OCI-LY7 (cell line): Measurements from ENCODE around the gene RUSF1.

Experiments used
- CTCF ChIP-seq: fragments of 200-600 bp; sonication (generic); conservative IDR thresholded peaks from 2 replicates; pipeline ENCODE4 v1.5.1; 2014; ENCODE audit warnings: mild to moderate bottlenecking, antibody characterized with exemption, low read length, moderate library complexity, mixed read lengths
- EZH2phosphoT487 ChIP-seq: fragments of 200-600 bp; sonication (generic); IDR thresholded peaks from 2 replicates; pipeline ENCODE4 v1.6.1; 2018; ENCODE audit warnings: low read depth, borderline replicate concordance, mild to moderate bottlenecking, mixed run types, antibody characterized with exemption, low read length, moderate library complexity, mixed read lengths

- no peak for TF ChIP-seq CTCF
- no peak for TF ChIP-seq EZH2phosphoT487
These were observed 20.3 kb downstream of the RUSF1 start for GRCh38 chr16:31487720-31488467.
